Placental epithelial cell (primary cell): ENCODE measurements around the gene CD3D. TPM values are rescaled to one million over a fixed set of nuclear protein-coding genes. Genes with fewer than 3 reads are reported as not detected.

ENCODE experiments used
- small RNA-seq: library from RNA; depleted of rRNA; stranded (forward); fragments of <200 nt; gene quantifications from one replicate; pipeline ENCODE3, GENCODE V24; 2012
- total RNA-seq: library from RNA; depleted of rRNA; stranded (reverse); fragments of >200 nt; gene quantifications from 2 replicates; pipeline ENCODE4 v1.2.3, GENCODE V29; 2012

Gene CD3D
- total RNA-seq = not detected in 2 replicates

GRCh38 chr11:118342503-118343161 lies at the start of gene CD3D:
Gene CD3D, minus strand, starts transcription at chr11:118342705. Its CDS starts 98 bp downstream, at chr11:118342607.

GRCh38 chr11:118359295-118359958 lies 16.9 kb upstream of the CD3D start, which contains the start of gene UBE4A:
Gene UBE4A, plus strand, starts transcription at chr11:118359600. Its CDS starts 5,481 bp downstream, at chr11:118365081.

GRCh38 chr11:118343981-118344515 lies 1.5 kb upstream of the CD3D start, which contains the start of gene CD3G:
Gene CD3G, plus strand, starts transcription at chr11:118344344. Its CDS starts 80 bp downstream, at chr11:118344424.

GRCh38 chr11:118304568-118305248 lies 37.8 kb downstream of the CD3D start, which contains the start of gene CD3E:
Gene CD3E, plus strand, starts transcription at chr11:118304730. Its CDS starts 223 bp downstream, at chr11:118304953.

Small RNAs within 50 kb of the gene (small RNA-seq; reads per million reads assigned to genes)
- not detected for gene AP001582.1

Other genes with a start within 250 kb of the CD3D start
- gene SCN4B, start 189.9 kb downstream of the CD3D start, total RNA-seq = 0.39 and 0.43 TPM in 2 replicates
- not detected in 2 replicates for gene SCN2B, start 166.1 kb downstream of the CD3D start, total RNA-seq
- under 0.01 TPM in 1 of 2 replicates, not detected in the other for gene JAML, start 117.7 kb downstream of the CD3D start, total RNA-seq
- 35.3 and 61.1 TPM in 2 replicates for gene MPZL3, start 90.3 kb downstream of the CD3D start, total RNA-seq
- 69.5 and 85.8 TPM in 2 replicates for gene MPZL2, start 78.4 kb downstream of the CD3D start, total RNA-seq
- not detected in 2 replicates for gene CD3E, start 38.0 kb downstream of the CD3D start, total RNA-seq
- gene CD3G, start 1.6 kb upstream of the CD3D start, total RNA-seq = not detected in 2 replicates
- gene UBE4A, start 16.9 kb upstream of the CD3D start, total RNA-seq = 39.7 and 67.5 TPM in 2 replicates
- gene ATP5MG, start 58.9 kb upstream of the CD3D start, total RNA-seq = 34.5 and 41.3 TPM in 2 replicates
- gene KMT2A, start 93.8 kb upstream of the CD3D start, total RNA-seq = 50.6 and 58.0 TPM in 2 replicates
- 1.2 and 2.7 TPM in 2 replicates for gene TTC36, start 184.8 kb upstream of the CD3D start, total RNA-seq
- 42.0 and 60.8 TPM in 2 replicates for gene TMEM25, start 188.5 kb upstream of the CD3D start, total RNA-seq
- 40.4 and 43.8 TPM in 2 replicates for gene IFT46, start 223.2 kb upstream of the CD3D start, total RNA-seq
- gene ARCN1, start 229.7 kb upstream of the CD3D start, total RNA-seq = 148 and 247 TPM in 2 replicates